GM12878 (cell line): ENCODE results near the gene RNLS. TPM values are rescaled to one million over a fixed set of nuclear protein-coding genes. Genes with fewer than 3 reads are reported as not detected.

Source experiments
- BACH1 ChIP-seq: fragments of 450-650 bp; IDR thresholded peaks from 2 replicates; pipeline ENCODE4 v1.6.1; 2017; ENCODE audit warnings: mild to moderate bottlenecking, borderline replicate concordance
- DPF2 ChIP-seq: fragments of 450-650 bp; IDR thresholded peaks from 2 replicates; pipeline ENCODE4 v1.6.1; 2017; ENCODE audit warnings: mild to moderate bottlenecking
- EP300 ChIP-seq, 2 experiments: fragments of 150-350 bp in 1 of 2; IDR thresholded peaks; 2 replicates each; pipeline ENCODE4 v1.6.1; 2011 to 2012; ENCODE audit warnings: low read depth in 2 of 2, low read length in 2 of 2, borderline replicate concordance in 1 of 2, improper control_type of control experiment in 1 of 2, inconsistent platforms in 1 of 2; ENCODE audit not compliant: control insufficient read depth in 1 of 2
- FOS ChIP-seq: IDR thresholded peaks from 3 replicates; pipeline ENCODE4 v1.6.1; 2011; ENCODE audit warnings: borderline replicate concordance; ENCODE audit not compliant: insufficient read length; ENCODE audit errors: extremely low read depth
- GATAD2B ChIP-seq: fragments of 450-650 bp; conservative IDR thresholded peaks from 2 replicates; pipeline ENCODE4 v1.6.1; 2017; ENCODE audit warnings: low read depth, mild to moderate bottlenecking, moderate library complexity
- NFIC ChIP-seq: IDR thresholded peaks from 2 replicates; pipeline ENCODE4 v1.6.1; 2012; ENCODE audit warnings: low read depth, mild to moderate bottlenecking, inconsistent platforms, low read length, moderate library complexity
- PAX8 ChIP-seq: fragments of 450-650 bp; IDR thresholded peaks from 2 replicates; pipeline ENCODE4 v1.6.1; 2017; ENCODE audit warnings: mild to moderate bottlenecking, moderate library complexity
- RELA ChIP-seq: fragments of 450-650 bp; IDR thresholded peaks from 2 replicates; pipeline ENCODE4 v1.8.0; 2014; ENCODE audit warnings: borderline replicate concordance; ENCODE audit not compliant: partially characterized antibody
- SIX5 ChIP-seq: IDR thresholded peaks from 2 replicates; pipeline ENCODE4 v1.6.1; 2011; ENCODE audit warnings: mild to moderate bottlenecking, low read depth, low read length, moderate library complexity; ENCODE audit not compliant: severe bottlenecking
- SUPT20H ChIP-seq: IDR thresholded peaks from 2 replicates; pipeline ENCODE4 v1.6.1; 2011; ENCODE audit warnings: low read depth, mild to moderate bottlenecking, low read length, moderate library complexity, borderline replicate concordance; ENCODE audit not compliant: control insufficient read depth
- SUZ12 ChIP-seq: fragments of 200-600 bp; sonication (generic); IDR thresholded peaks from one replicate; pipeline ENCODE4 v1.6.1; 2018; ENCODE audit warnings: antibody characterized with exemption, mild to moderate bottlenecking; ENCODE audit not compliant: unreplicated experiment
- USF2 ChIP-seq: IDR thresholded peaks from 2 replicates; pipeline ENCODE4 v1.6.1; 2011; ENCODE audit warnings: low read depth, low read length, improper control_type of control experiment, borderline replicate concordance
- WRNIP1 ChIP-seq: IDR thresholded peaks from 2 replicates; pipeline ENCODE4 v1.6.1; 2011; ENCODE audit warnings: low read depth, low read length, improper control_type of control experiment, borderline replicate concordance
- YY1 ChIP-seq: IDR thresholded peaks from 2 replicates; pipeline ENCODE4 v1.6.1; 2011; ENCODE audit warnings: low read depth, mild to moderate bottlenecking, low read length
- ZBED1 ChIP-seq: IDR thresholded peaks from 2 replicates; pipeline ENCODE4 v1.6.1; 2016; ENCODE audit warnings: borderline replicate concordance
- ZBTB40 ChIP-seq: fragments of 450-650 bp; IDR thresholded peaks from 2 replicates; pipeline ENCODE4 v1.6.1; 2016; ENCODE audit warnings: mild to moderate bottlenecking, moderate library complexity, borderline replicate concordance
- ZNF592 ChIP-seq: fragments of 450-650 bp; IDR thresholded peaks from 2 replicates; pipeline ENCODE4 v1.6.1; 2017; ENCODE audit warnings: mild to moderate bottlenecking, moderate library complexity
- polyA plus RNA-seq, 11 experiments: library from polyadenylated mRNA; depleted of rRNA in 4 of 11; unstranded in 6 of 11; stranded (reverse) in 5 of 11; fragments of >200 nt; fragmentation: Nextera tagmentation in 4 of 11; fragmentation: Illumina TruSeq in 1 of 11; extraction: Ambion mirVana in 4 of 11; extraction: Trizol in 1 of 11; gene quantifications; 1 replicate in 1 of 11; 2 replicates in 10 of 11; pipeline versions ENCODE4 v1.2.1 to v1.2.3, GENCODE V29; 2011 to 2016; ENCODE audit warnings: inconsistent platforms in 2 of 11, missing spikeins in 2 of 11, low read depth in 1 of 11
- total RNA-seq, 4 experiments: library from RNA; depleted of rRNA in 3 of 4; stranded (reverse); fragments of >200 nt in 3 of 4; fragmentation: Illumina TruSeq in 1 of 4; extraction: Trizol in 1 of 4; gene quantifications; 2 replicates each; pipeline versions ENCODE4 v1.2.1 to v1.2.3, GENCODE V29; 2013 to 2021
- TF ChIP-seq, protein P1 (sequence below): fragments of 450-650 bp; formaldehyde crosslinking; IDR thresholded peaks from 2 replicates; pipeline ENCODE4 v1.5.0; 2022; ENCODE audit warnings: mild to moderate bottlenecking, missing genetic modification characterization

RNLS gene
- total and polyA plus RNA-seq, 10 of the 15 experiments (the other 5 are each of a cell fraction or from before 2014, with no cell fraction given), result 3.4 to 6.7 (median 4.6) TPM

DNA sequence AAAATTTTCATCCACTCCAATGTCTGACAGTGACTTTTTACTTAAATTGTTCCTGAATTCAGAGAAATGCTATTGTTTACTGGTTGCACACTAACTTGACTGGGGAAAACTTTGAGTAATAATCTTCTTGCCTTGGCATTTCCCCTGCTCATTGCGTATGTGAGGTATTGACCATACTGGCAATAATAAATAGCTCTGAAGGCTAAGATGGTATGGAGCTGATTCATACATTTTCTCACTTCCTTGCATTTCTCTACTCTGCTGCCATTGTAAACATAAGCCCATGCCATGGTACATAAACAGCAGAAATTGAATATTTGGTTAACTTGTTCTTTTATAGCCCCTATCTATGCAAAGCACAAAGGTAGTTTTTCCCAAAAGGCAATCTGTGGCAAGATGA lies 290.0 kb downstream of the RNLS start (continued):
- no peak for TF ChIP-seq WRNIP1
- TF ChIP-seq ZBTB40, result no peak
- no peak for TF ChIP-seq USF2
- no peak for TF ChIP-seq SUZ12
- TF ChIP-seq ZNF592, result no peak
- no peak for TF ChIP-seq SUPT20H
- TF ChIP-seq YY1, result no peak
- no peak for TF ChIP-seq SIX5
- peak; percentile 46; the same call in 1 of the 2 replicates for TF ChIP-seq DPF2
- TF ChIP-seq, protein P1, sequence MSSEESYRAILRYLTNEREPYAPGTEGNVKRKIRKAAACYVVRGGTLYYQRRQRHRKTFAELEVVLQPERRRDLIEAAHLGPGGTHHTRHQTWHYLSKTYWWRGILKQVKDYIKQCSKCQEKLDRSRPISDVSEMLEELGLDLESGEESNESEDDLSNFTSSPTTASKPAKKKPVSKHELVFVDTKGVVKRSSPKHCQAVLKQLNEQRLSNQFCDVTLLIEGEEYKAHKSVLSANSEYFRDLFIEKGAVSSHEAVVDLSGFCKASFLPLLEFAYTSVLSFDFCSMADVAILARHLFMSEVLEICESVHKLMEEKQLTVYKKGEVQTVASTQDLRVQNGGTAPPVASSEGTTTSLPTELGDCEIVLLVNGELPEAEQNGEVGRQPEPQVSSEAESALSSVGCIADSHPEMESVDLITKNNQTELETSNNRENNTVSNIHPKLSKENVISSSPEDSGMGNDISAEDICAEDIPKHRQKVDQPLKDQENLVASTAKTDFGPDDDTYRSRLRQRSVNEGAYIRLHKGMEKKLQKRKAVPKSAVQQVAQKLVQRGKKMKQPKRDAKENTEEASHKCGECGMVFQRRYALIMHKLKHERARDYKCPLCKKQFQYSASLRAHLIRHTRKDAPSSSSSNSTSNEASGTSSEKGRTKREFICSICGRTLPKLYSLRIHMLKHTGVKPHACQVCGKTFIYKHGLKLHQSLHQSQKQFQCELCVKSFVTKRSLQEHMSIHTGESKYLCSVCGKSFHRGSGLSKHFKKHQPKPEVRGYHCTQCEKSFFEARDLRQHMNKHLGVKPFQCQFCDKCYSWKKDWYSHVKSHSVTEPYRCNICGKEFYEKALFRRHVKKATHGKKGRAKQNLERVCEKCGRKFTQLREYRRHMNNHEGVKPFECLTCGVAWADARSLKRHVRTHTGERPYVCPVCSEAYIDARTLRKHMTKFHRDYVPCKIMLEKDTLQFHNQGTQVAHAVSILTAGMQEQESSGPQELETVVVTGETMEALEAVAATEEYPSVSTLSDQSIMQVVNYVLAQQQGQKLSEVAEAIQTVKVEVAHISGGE (CRISPR knock-in tag), result no peak
- no peak for TF ChIP-seq FOS
- no peak for TF ChIP-seq RELA
- TF ChIP-seq ZBED1, result no peak
- peak in 1 of 2 experiments; percentile 21; a peak in 1 of 4 replicates for TF ChIP-seq EP300 (IDR thresholded peaks at IDR 0.05; ENCODE audit: borderline replicate concordance in 1 of 2, control insufficient read depth in 1 of 2, low read depth in 2 of 2, low read length in 2 of 2)
- peak; percentile 42; the same call in 1 of the 2 replicates for TF ChIP-seq NFIC
- TF ChIP-seq PAX8, result no peak
- TF ChIP-seq GATAD2B, result no peak
- TF ChIP-seq BACH1, result no peak
